GM18519 (cell line): Measurements from ENCODE around the gene DDX1.
"Not testable (repeated sequence)": the region's sequence is repeated elsewhere in the genome, so short reads cannot be mapped to it uniquely, and the experiment has no call there.

Experiments used
- ATAC-seq: cut with Tn5 transposase; IDR thresholded peaks from one replicate; pipeline ENCODE4 v1.9.1; 2021; ENCODE audit warnings: mild to moderate bottlenecking, moderate library complexity; ENCODE audit not compliant: unreplicated experiment, low FRiP score

DDX1 gene

GRCh38 chr2:15671842-15672815 is 80.5 kb downstream of the DDX1 start:
- no peak for ATAC-seq

- ATAC-seq: no peak
Observed at GRCh38 chr2:15672961-15673918, 81.6 kb downstream of the DDX1 start.

GRCh38 chr2:15673919-15674636 is 82.4 kb downstream of the DDX1 start:
- no peak for ATAC-seq

- ATAC-seq: no peak
Observed at GRCh38 chr2:15674637-15675455, 83.2 kb downstream of the DDX1 start.

DNA sequence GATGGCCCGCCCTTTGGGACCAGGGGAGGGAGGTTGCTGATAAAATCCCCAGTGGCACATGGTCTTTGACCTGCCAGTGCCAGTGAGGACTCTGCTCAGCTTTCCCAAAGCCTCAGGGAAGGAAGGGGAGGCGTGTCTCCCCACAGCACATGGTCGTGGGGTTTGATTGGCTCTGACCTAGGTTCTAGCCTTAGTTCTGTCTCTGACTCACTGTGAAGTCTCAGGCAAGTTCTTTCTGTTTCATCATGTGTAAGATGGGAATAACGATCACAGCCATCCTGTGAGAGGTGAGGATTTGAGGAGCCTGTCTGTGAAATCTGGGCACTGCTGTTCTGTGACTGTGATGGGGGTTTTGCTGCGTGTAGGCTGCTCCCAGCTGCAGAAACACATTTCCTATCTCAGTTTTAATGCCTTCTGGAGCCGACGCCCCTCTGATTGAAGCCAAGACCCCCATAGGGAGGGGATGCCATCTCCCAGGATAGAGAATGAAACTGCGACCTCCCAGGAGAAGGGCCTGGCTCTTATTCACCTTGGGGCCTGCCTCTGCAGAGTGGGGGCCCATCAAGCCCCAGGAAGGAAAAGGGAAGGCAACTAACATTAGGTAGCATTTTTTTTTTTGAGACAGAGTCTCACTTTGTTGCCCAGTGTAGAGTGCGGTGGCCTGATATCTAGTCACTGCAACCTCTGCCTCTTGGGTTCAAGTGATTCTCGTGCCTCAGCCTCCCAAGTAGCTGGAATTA is 84.0 kb downstream of the DDX1 start:
- no peak for ATAC-seq

GRCh38 chr2:15677141-15677843 is 85.6 kb downstream of the DDX1 start:
- ATAC-seq: no peak

- ATAC-seq: no peak
Observed at GRCh38 chr2:15678346-15678745, 86.7 kb downstream of the DDX1 start.

GRCh38 chr2:15678909-15679308 is 87.2 kb downstream of the DDX1 start:
- ATAC-seq: no peak

DNA sequence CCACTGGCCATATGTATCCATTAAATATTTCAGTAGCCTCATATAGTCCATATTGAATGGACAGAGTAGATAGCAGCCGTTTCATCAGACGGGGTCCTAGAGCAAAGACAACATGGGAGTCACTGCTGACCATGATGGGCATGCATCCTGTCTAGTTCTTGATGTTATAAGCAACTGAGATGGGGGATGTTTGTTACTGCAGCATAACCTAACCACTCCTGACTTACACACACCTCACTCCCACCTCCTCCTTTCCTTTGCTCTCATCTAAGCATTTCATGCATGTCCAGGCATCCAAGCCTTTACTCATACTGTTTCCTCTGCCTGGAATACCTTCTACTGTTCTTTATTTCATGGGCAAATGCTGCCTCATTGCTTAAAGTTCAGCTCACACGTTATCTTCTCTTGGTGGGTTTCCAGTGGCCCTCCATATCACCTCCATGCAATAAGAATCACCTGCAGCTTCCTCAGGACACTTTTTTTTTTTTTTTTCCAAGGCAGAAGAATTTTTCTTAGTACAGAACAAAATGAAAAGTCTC is 87.8 kb downstream of the DDX1 start:
- no peak for ATAC-seq

GRCh38 chr2:15680132-15680531 is 88.5 kb downstream of the DDX1 start:
- not testable (repeated sequence) for ATAC-seq
